Measurements from ENCODE around the gene CNTNAP2.

CNTNAP2 gene

DNA sequence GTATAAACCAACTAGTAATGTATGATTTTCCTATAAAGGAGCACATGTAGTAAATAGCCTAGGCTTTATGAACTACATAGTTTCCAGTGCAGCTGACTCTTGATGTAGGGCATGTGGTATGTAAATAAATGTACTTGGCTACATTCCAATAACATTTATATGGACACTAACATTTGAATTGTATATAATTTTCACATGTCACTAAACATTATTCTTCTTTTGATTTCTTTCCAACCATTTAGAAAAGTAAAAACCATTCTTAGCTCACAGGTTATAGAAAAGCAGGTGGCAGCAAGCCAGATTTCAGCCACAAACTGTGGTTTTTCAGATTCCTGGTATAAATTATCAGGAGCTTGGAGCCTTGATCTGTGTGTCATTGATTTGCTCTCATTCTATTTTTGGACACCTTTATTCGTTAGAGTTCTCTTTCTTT is 1182.0 kb downstream of the CNTNAP2 start:
- DNase-seq: no peak

DNA sequence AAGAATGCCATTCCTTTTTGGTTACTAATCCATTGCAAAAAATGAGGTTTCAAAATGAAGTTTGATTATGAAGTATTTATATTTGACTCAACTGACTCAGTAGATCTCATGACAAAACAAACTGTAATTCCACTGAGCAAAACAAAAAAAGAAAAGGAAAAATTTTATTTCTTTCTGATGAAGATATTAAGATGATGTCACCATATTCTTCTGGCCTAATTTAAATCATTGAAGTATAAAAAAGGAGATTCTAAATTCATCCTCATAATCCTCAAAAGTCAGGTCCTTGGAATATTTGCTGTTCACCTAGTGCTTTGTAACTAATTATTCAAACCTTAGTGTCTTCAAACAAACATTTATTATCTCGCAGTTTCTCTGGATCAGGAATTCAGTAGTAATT is 1183.7 kb downstream of the CNTNAP2 start:
- no peak for DNase-seq

GRCh38 chr7:147304376-147304775 is 1187.8 kb downstream of the CNTNAP2 start:
- DNase-seq: no peak

- no peak for DNase-seq
Measured at GRCh38 chr7:147305827-147306226, 1189.2 kb downstream of the CNTNAP2 start.

GRCh38 chr7:147308539-147308938 is 1191.9 kb downstream of the CNTNAP2 start:
- DNase-seq: peak; percentile 8

DNA sequence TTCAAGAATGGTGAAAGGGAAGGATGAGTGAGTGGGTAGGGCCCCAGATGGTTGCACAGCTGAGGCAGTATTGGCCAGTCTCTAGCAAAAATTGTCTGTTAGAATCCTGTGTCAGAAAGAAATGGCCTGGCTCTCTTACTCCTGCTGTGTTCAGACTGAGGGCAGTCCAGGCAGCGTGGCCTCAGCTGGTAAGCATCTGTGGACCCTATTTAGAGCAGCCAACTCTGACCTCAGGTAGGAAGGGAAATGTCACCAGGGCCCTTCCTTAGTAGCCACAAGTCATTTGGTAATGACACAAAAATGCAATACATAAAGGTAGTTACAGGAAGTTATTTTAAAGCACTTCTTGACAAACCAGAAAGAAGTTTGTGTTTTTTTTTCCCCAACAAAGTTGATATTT is 1194.7 kb downstream of the CNTNAP2 start:
- no peak for DNase-seq

- DNase-seq: no peak
Measured at GRCh38 chr7:147321504-147321903, 1204.9 kb downstream of the CNTNAP2 start.

DNA sequence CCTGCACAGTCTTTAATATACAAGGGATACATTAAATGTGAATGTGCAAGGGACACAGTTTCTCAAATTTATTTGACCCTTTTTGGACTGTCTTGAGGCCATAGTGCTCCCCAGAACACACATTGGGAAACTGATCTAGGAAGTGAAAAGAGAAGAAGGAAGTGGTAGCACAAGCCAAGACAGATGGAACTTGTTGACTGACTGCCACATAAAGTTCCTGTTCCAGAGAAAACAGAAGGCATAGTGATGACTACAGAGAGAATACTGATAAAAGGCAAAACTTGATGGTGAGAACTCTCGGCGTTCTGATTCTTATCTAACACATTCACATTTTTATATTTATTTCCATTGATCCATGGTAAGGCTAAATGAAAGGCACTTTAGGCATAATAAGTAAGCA is 1216.4 kb downstream of the CNTNAP2 start:
- DNase-seq: no peak

GRCh38 chr7:147363101-147363500 is 1246.5 kb downstream of the CNTNAP2 start:
- DNase-seq: no peak

DNA sequence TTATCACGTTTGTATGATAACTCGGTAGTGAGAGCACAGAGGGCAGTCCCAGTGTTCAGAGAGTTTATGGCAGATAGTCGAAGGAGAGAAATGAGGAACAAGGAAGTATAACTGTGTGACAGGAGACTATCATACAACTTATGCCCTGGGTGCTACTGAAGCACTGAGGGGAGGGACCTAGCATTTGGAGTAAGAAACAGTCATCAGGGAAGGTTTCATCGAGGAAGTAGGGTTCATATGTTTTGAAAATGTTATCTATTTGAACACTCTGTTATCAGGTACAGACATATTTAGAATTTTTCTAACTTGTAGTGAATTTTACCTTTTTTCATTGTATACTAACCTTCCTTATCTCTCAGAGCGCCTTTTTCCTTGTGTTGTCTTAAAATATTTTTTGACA is 1259.6 kb downstream of the CNTNAP2 start:
- DNase-seq: no peak

GRCh38 chr7:147380926-147381325 is 1264.3 kb downstream of the CNTNAP2 start:
- DNase-seq: no peak

DNA sequence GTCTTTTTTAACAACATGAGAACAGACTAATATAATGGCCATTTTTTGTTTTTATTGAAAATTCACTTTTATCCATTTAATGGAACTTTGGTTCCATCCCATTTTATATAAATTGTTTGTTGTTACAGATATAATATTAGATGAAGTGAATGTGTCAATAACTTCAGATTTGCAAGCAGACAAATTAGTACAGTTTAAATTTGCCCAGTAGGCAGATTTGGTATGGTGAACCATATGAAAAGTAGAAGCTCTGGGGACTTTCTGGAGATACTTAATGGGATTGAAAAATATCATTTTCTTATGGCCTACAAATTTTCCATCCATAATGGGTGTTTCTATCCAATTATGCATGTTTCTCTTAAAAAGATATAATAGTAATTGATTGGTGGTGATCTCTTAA is 1277.7 kb downstream of the CNTNAP2 start:
- no peak for DNase-seq

GRCh38 chr7:147400221-147400689 is 1283.7 kb downstream of the CNTNAP2 start:
- DNase-seq: no peak

- no peak for DNase-seq
Measured at GRCh38 chr7:147400925-147401324, 1284.3 kb downstream of the CNTNAP2 start.

GRCh38 chr7:147405621-147406020 is 1289.0 kb downstream of the CNTNAP2 start:
- DNase-seq: no peak

GRCh38 chr7:147406521-147407135 is 1290.0 kb downstream of the CNTNAP2 start:
- no peak for DNase-seq

DNA sequence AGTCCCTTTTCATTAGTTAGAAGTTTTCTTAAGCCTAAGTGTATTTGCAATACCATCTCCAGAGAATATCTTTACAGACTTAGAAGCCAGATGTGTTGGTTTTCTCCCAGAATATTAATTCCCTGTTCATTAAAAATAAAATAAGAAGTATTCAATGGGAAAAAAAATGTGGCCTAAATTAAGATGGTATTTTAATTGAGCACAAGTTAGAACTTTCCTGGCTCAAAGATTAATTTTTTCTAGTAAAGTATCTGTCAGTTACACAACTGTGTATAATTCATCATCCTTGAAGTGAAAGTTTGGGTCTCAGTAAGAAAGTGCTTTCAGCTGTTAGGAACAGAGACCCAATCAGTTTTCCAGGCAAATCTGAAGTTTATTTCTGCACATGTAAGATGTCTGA is 1294.5 kb downstream of the CNTNAP2 start:
- DNase-seq: peak; percentile 13

GRCh38 chr7:147412109-147412508 is 1295.5 kb downstream of the CNTNAP2 start:
- DNase-seq: no peak

- DNase-seq: peak; percentile 40
Measured at GRCh38 chr7:147412782-147413556, 1296.4 kb downstream of the CNTNAP2 start.

- no peak for DNase-seq
Measured at GRCh38 chr7:147413557-147413870, 1296.9 kb downstream of the CNTNAP2 start.

GRCh38 chr7:147415991-147416390 is 1299.4 kb downstream of the CNTNAP2 start:
- no peak for DNase-seq

DNA sequence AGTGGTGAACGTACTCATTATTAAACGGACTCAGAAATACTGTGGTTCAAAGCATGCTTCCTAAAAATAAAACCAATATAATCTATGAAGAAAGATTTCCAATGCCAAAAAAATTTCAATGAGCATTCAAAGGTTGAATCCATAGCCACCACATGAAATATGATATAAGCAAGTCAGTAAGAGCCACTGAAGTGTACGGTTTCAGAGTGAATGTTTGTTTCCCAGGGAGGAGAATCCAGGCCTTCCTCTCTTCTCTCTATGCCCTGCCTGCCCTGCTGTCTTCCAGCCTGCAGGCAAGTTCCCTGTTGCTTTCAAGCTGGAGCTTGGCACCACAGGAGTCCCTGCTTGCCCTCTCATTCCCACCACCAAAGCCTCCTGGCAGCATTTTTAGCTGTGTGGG is 1302.4 kb downstream of the CNTNAP2 start:
- DNase-seq: no peak

GRCh38 chr7:147423875-147424274 is 1307.3 kb downstream of the CNTNAP2 start:
- DNase-seq: no peak

GRCh38 chr7:147428075-147428474 is 1311.5 kb downstream of the CNTNAP2 start:
- DNase-seq: no peak

GRCh38 chr7:147429961-147430360 is 1313.4 kb downstream of the CNTNAP2 start:
- DNase-seq: no peak
